Fibroblast of lung (primary cell): ENCODE data around the gene OBSCN. TPM values are rescaled to one million over a fixed set of nuclear protein-coding genes. Genes with fewer than 3 reads are reported as not detected.

ENCODE experiments used
- DNase-seq, 2 donors: peaks; one replicate each; pipeline versions ENCODE4 v3.0.0 to v3.0.0-alpha.2; 2010; ENCODE audit warnings: low read depth in 2 of 2
- H2AFZ ChIP-seq: 2 replicates; pipeline ENCODE4 v1.5.1; 2012; ENCODE audit warnings: low read length, control low read depth, inconsistent platforms
- H3K27ac ChIP-seq: 2 replicates; pipeline ENCODE4 v1.5.1; 2011; ENCODE audit warnings: low read length, control low read depth; ENCODE audit not compliant: insufficient read depth
- H3K27me3 ChIP-seq: 2 replicates; pipeline ENCODE4 v1.5.1; 2011; ENCODE audit warnings: mild to moderate bottlenecking, low read length; ENCODE audit not compliant: control insufficient read depth, insufficient read depth
- H3K36me3 ChIP-seq: 2 replicates; pipeline ENCODE4 v1.5.1; 2011; ENCODE audit warnings: low read length; ENCODE audit not compliant: control insufficient read depth, insufficient read depth
- H3K4me1 ChIP-seq: 2 replicates; pipeline ENCODE4 v1.5.1; 2011; ENCODE audit warnings: low read length; ENCODE audit not compliant: control insufficient read depth, insufficient read depth; ENCODE audit errors: extremely low read depth
- H3K4me2 ChIP-seq: 2 replicates; pipeline ENCODE4 v1.5.1; 2011; ENCODE audit warnings: low read length, control low read depth; ENCODE audit not compliant: insufficient read depth; ENCODE audit errors: extremely low read depth
- H3K4me3 ChIP-seq, 4 experiments: fragments of 200-600 bp in 1 of 4; sonication (generic) in 1 of 4; replicated peaks in 1 of 4; 2 replicates each; pipeline ENCODE4 v1.5.1; 2011 to 2016; ENCODE audit warnings: low read length in 4 of 4, low read depth in 3 of 4, mild to moderate bottlenecking in 3 of 4, control low read depth in 2 of 4, inconsistent platforms in 1 of 4, mixed read lengths in 1 of 4; ENCODE audit not compliant: insufficient read depth in 1 of 4; ENCODE audit errors: control extremely low read depth in 1 of 4
- H3K79me2 ChIP-seq: 2 replicates; pipeline ENCODE4 v1.5.1; 2012; ENCODE audit warnings: mild to moderate bottlenecking, low read length, inconsistent platforms; ENCODE audit not compliant: control insufficient read depth, insufficient read depth
- H3K9ac ChIP-seq: 2 replicates; pipeline ENCODE4 v1.5.1; 2011; ENCODE audit warnings: mild to moderate bottlenecking, low read length, control low read depth; ENCODE audit not compliant: insufficient read depth
- H3K9me3 ChIP-seq: 2 replicates; pipeline ENCODE4 v1.5.1; 2012; ENCODE audit warnings: low read depth, low read length; ENCODE audit not compliant: control insufficient read depth, insufficient read depth
- H4K20me1 ChIP-seq: 2 replicates; pipeline ENCODE4 v1.5.1; 2011; ENCODE audit warnings: low read length; ENCODE audit not compliant: control insufficient read depth, insufficient read depth; ENCODE audit errors: extremely low read depth
- EZH2 ChIP-seq: IDR thresholded peaks from 2 replicates; pipeline ENCODE4 v1.5.1; 2012; ENCODE audit warnings: low read length, control low read depth, mild to moderate bottlenecking; ENCODE audit errors: missing control alignments
- polyA plus RNA-seq, 2 donors: library from polyadenylated mRNA; depleted of rRNA in 1 of 2; stranded (reverse) in 1 of 2; unstranded in 1 of 2; fragments of >200 nt; gene quantifications; 2 replicates each; pipeline ENCODE4 v1.2.1, GENCODE V29; 2011 to 2012; ENCODE audit warnings: missing spikeins in 1 of 2
- total RNA-seq: library from RNA; depleted of rRNA; stranded (reverse); fragments of >200 nt; gene quantifications from 2 replicates; pipeline ENCODE4 v1.2.1, GENCODE V29; 2014
- TF ChIP-seq, protein P1 (sequence below), 2 donors: IDR thresholded peaks in 1 of 2; conservative IDR thresholded peaks in 1 of 2; 1 replicate in 1 of 2; 2 replicates in 1 of 2; pipeline ENCODE4 v1.5.1; 2011 to 2012; ENCODE audit warnings: low read length in 2 of 2, control low read depth in 1 of 2, inconsistent platforms in 1 of 2, low read depth in 1 of 2, mild to moderate bottlenecking in 1 of 2

OBSCN gene
- total and polyA plus RNA-seq, 2 donors (not counting 1 experiment from before 2014, with no cell fraction given), result 0.87 to 16.8 TPM

DNA sequence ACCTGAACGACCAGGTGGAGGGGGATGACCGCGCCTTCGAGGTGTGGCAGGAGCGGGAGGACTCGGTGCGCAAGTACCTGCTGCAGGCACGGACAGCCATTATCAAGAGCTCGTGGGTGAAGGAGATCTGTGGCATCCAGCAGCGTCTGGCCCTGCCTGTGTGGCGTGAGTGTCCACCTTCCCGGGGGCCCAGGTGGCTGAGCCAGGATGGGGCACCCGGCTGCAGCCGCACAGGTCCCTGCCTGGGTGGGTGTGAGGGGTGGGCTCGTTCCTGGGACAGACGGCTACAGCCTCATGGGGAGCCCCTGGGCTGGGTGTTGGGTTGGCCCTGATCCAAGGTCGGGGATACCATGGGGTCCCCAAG lies 133.6 kb downstream of the OBSCN start:
- no peak for DNase-seq
- Histone ChIP-seq H3K4me3 (no peak overlapping the region), H3K79me2 (no peaks in the 10 kb centered on the region), H3K27me3 (no peaks in the 10 kb centered on the region), H2AFZ (no peak overlapping the region), H3K4me1 (no peaks in the 10 kb centered on the region), H3K27ac (no peak overlapping the region), H3K9ac (no peak overlapping the region), H3K36me3 (no peaks in the 10 kb centered on the region), H3K9me3 (no peaks in the 10 kb centered on the region), H4K20me1 (no peaks in the 10 kb centered on the region), H3K4me2 (no peak overlapping the region)
- TF ChIP-seq, protein P1, sequence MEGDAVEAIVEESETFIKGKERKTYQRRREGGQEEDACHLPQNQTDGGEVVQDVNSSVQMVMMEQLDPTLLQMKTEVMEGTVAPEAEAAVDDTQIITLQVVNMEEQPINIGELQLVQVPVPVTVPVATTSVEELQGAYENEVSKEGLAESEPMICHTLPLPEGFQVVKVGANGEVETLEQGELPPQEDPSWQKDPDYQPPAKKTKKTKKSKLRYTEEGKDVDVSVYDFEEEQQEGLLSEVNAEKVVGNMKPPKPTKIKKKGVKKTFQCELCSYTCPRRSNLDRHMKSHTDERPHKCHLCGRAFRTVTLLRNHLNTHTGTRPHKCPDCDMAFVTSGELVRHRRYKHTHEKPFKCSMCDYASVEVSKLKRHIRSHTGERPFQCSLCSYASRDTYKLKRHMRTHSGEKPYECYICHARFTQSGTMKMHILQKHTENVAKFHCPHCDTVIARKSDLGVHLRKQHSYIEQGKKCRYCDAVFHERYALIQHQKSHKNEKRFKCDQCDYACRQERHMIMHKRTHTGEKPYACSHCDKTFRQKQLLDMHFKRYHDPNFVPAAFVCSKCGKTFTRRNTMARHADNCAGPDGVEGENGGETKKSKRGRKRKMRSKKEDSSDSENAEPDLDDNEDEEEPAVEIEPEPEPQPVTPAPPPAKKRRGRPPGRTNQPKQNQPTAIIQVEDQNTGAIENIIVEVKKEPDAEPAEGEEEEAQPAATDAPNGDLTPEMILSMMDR (conservative IDR thresholded peaks at IDR 0.05 in 1 of 2, IDR thresholded peaks at IDR 0.05 in 1 of 2; ENCODE audit: low read depth in 1 of 2, low read length in 2 of 2), result no peak
- no peak for TF ChIP-seq EZH2

- no peaks in the 10 kb centered on the region for H3K4me1 ChIP-seq
- H4K20me1 ChIP-seq, result no peaks in the 10 kb centered on the region
- H3K27ac ChIP-seq, result no peak overlapping the region
- no peak overlapping the region for H3K9ac ChIP-seq
- no peak overlapping the region for H3K4me3 ChIP-seq
- no peak overlapping the region for H2AFZ ChIP-seq
- H3K9me3 ChIP-seq, result no peaks in the 10 kb centered on the region
- H3K79me2 ChIP-seq, result no peaks in the 10 kb centered on the region
- DNase-seq, result no peak
- H3K36me3 ChIP-seq, result no peaks in the 10 kb centered on the region
- H3K27me3 ChIP-seq, result no peaks in the 10 kb centered on the region
- no peak overlapping the region for H3K4me2 ChIP-seq
- no peak for TF ChIP-seq EZH2
- TF ChIP-seq, protein P1 (conservative IDR thresholded peaks at IDR 0.05 in 1 of 2, IDR thresholded peaks at IDR 0.05 in 1 of 2; ENCODE audit: low read depth in 1 of 2, low read length in 2 of 2), result no peak
These were observed 134.2 kb downstream of the OBSCN start for GRCh38 chr1:228341814-228342626.

DNA sequence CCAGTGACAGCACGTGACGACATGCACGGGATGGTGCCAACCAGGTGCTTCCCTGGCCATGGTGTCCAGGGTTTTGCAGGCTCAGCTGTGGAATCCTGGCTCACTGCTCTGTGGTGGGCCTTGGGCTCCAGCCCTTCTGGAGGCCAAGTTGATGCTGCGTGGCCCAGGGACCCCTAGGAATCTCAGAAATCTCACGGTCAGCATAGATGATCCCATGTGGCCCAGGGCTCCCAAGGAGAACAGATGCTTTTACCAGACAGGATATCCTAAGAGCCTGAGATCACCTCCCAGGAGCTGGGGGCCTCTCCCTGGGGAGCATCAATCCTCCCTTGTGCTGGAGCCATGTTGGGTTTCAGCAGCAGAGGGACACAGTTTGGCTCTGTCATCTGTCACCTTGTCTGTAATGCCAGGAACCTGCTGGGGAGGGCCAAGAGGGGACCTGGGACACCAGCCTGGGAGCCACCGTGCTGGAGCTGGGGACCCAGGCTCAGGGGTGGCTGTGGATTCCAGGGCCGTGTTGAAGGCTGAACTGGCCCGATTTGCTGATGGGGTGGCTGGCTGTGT lies 134.9 kb downstream of the OBSCN start:
- H3K79me2 ChIP-seq, result no peaks in the 10 kb centered on the region
- no peaks in the 10 kb centered on the region for H3K9me3 ChIP-seq
- no peak overlapping the region for H3K9ac ChIP-seq

More for the DNA sequence above, 134.9 kb downstream of the OBSCN start:
- TF ChIP-seq, protein P1 (conservative IDR thresholded peaks at IDR 0.05 in 1 of 2, IDR thresholded peaks at IDR 0.05 in 1 of 2; ENCODE audit: low read depth in 1 of 2, low read length in 2 of 2), result no peak
- no peak for TF ChIP-seq EZH2
- Histone ChIP-seq H3K27ac (no peak overlapping the region), H2AFZ (no peak overlapping the region), H3K4me1 (no peaks in the 10 kb centered on the region), H3K27me3 (no peaks in the 10 kb centered on the region), H3K36me3 (no peaks in the 10 kb centered on the region), H4K20me1 (no peaks in the 10 kb centered on the region), H3K4me3 (no peak overlapping the region), H3K4me2 (no peak overlapping the region)
- DNase-seq, result no peak
